T-helper 1 cell treated with Interleukin-12 subunit alpha and Interleukin-12 subunit beta and Interleukin-4 antibody, amounts not matched to agents 30 ng/mL and 1 ng/mL, for 36 hours (primary cell): ENCODE measurements around the gene SRCIN1. TPM values are rescaled to one million over a fixed set of nuclear protein-coding genes. Genes with fewer than 3 reads are reported as not detected.
"Not testable (repeated sequence)": the region's sequence is repeated elsewhere in the genome, so short reads cannot be mapped to it uniquely, and the experiment has no call there.

ENCODE experiments used
- intact Hi-C: fragments of 100-400 bp; cut with micrococcal nuclease; formaldehyde crosslinking; loops from one replicate; pipeline ENCODE4 v1.15.1; 2024
- total RNA-seq: library from RNA; stranded (reverse); gene quantifications from 2 replicates; pipeline ENCODE4 v1.2.3, GENCODE V29; 2022

Gene SRCIN1
- total RNA-seq: 0.42 TPM in 1 of 2 replicates, not detected in the other

DNA sequence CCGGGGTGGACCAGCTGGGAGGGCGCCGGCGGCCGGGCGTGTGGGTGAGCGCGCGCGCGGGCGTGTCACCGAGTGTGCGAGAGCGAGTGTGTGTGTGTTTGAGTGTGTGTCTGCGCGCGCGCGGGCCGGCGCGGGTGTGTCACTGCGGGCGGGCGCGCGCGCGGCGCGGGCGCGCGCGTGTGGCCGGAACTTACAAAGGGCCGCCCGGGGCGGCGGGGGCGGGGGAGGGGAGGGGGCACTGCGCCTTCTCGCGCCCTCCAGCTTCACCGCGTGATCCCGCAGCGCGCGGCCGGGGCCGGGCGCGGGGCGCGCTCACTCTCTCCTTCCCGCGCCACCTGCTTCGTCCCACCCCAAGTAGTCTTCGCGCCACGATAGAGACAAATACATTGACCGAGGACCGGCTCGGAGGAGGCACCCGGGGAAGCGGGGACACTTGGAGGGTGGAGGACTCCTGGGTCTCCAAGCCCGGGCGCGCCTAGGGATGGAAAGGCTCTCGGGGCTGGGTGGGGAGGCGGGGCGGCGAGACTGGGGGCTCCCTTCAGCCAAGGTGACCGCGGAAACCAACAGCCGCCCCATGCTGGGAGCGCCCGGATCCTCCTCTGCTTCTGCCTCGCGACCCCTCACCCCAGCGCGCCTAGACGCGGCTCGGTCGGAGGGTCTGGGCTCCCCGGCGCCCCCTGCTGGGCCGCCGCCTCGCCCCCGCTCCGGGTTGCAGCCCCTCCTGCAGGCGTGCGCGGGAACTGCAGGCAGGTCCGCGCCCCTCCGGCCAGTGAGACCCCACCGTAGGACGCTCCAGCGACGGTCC is at the start of gene SRCIN1:
Gene SRCIN1 (minus strand): TSS at position 112 of the 805 bp plus-strand sequence. CDS start 247 bp downstream, outside the sequence.
- intact Hi-C loops: loop anchor here (1.0 to 2.0 kb wide), 2 partner anchors 48 to 69 kb away; partner anchors contain the start of gene EPOP

DNA sequence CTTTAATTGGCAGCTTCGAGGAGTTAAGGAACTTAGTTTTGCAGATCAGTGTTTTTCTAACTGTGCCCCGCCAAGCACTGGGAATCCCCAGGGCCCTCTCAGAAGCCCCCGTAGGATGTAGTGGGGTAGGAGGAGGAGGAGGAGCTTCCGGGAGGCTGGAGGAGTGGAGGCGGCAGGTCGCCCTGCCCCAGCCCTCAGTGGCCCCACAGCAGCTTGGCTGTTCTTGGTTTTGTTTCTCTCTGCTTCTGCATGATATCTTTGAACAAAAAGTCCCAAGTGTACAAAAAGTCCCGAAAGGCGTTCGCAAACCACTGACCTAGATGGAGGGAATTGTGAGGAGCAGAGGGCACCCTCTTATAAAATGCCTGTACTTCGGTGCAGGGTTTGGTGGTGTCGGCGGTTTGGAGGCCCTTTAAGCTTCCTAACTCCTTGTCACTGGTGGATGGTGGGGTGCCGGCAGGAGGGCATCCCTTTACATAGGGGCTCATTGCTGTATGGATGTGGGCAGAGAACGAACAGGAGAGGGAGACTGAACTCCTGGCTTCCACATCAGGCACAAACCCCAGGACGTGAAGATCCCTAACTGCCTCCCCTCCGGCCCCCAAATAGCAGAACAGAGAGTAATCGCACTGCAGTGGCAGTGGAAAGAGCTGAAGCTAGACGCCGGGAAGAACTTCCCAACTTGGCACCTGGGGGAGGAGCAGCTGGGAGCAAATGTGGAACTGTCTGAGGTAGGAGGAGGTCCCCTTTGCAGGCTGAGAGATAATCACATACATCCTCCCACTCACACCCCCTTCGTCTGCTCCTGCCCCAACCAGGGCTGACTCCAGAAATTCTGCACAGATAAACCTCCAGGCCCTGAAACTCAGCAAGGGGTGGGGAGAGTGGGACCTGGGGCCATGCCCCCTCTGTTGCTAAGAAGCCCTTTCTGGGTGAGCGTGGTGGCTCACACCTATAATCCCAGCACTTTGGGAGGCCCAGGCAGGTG is 49.0 kb upstream of the SRCIN1 start:
- intact Hi-C loops: no loop called here

DNA sequence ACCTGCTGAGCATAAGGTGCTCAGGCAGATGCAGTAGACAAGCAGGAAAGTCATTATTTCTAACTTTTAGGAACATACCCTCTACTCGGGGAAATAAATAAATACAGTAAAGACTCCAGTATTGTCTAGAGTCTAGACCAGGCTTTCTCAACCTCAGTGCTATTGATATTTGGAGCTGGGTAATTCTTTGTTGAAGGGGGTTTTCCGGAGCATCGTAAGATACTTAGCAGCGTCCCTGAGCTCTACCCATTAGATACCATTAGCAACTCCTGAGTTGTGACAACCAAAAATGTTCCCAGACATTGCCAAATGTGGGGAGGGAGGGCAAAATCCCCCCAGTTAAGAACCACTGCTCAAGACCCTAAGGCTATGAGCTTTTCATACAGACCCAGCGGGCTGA is 47.9 kb upstream of the SRCIN1 start:
- intact Hi-C loops: no loop called here

GRCh38 chr17:38653230-38653629 is 47.5 kb upstream of the SRCIN1 start:
- intact Hi-C loops: no loop called here

- intact Hi-C loops: not testable (repeated sequence)
Measured at GRCh38 chr17:38650653-38651173, 45.0 kb upstream of the SRCIN1 start.

DNA sequence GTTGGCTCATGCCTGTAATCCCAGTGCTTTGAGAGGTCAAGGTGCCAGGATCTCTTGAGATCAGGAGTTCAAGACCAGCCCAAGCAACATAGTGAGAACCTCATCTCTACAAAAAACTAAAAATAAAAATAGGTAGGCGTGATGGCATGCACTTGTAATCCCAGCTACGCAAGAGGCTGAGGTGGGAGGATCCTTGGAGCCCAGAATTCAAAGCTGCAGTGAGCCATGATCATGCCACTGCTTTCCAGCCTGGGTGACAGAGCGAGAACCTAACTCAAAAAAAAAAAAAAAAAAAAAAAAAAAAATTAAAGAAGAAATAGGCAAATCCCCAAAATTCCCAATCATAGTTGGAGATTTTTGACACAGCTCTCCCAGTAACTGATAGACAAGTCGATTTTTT is 32.2 kb upstream of the SRCIN1 start:
- intact Hi-C loops: no loop called here

DNA sequence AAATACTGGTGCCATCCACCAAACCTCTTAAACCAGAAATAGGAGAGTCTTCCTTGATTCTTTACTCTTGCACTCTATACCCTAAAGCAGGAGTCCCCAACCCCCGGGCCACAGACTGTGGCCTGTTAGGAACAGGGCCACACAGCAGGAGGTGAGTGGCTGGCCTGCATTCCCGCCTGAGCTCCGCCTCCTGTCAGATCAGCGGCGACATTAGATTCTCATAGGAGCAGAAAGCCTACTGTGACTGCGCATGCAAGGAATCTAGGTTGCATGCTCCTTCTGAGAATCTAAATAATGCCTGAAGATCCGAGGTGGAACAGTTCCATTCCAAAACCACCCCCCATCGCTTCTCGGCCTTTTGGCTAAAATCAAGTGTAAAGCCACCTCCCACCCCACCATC is 30.3 kb upstream of the SRCIN1 start:
- intact Hi-C loops: no loop called here

DNA sequence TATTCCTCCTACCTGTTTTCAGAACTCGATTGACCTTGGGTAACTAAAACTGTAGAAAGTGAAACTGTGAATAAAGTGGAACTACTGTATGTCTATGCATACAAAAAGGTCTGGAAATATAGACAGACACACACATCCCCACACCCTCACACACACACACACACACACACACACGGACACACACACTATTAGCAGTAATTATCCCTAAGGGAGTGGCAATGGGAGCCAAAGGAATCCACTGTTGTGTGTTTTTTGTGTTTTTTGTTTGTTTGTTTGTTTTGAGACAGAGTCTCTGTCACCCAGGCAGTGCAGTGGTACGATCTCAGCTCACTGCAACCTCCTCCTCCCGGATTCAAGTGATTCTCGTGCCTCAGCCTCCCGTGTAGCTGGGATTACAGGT is 26.6 kb upstream of the SRCIN1 start:
- intact Hi-C loops: no loop called here

DNA sequence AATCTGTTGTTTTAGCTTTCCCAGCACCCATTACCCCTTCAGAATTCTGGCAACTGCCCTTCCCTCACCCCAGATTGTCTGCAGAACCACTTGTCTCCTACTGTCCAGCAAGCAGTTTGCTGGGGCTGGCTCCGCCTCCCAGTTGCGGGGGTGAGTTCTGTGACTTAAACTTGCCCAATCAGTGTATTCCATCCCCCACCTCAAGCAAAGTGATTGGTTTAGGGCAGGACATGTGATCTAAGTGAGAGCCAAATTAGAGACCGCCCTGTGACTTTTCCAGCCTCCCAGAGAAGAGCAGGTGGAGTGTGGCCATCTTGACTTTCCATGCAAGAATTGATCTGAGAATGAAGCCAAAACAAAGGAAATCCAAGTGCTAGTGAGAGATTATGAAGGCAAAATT is 22.7 kb upstream of the SRCIN1 start:
- intact Hi-C loops: loop anchor here (5.0 kb wide), 1 partner anchor 36 kb away; no protein-coding TSS in a partner anchor

DNA sequence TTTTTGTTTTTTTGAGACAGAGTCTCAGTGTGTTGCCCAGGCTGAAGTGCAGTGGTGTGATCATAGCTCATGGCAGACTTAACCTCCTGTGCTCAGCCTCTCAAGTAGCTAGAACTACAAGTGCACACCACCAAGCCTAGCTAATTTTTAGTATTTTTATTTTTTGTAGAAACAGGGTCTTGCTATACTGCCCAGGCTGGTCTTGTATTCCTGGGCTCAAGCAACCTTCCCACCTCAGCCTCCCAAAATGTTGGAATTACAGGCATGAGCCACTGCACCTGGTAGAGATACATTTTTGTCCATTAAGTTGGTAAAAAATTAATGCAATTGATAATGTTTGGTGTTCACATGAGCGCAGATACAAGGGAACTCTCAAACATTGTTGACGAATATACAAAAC is 22.2 kb upstream of the SRCIN1 start:
- intact Hi-C loops: loop anchor here (5.0 kb wide), 1 partner anchor 36 kb away; no protein-coding TSS in a partner anchor

DNA sequence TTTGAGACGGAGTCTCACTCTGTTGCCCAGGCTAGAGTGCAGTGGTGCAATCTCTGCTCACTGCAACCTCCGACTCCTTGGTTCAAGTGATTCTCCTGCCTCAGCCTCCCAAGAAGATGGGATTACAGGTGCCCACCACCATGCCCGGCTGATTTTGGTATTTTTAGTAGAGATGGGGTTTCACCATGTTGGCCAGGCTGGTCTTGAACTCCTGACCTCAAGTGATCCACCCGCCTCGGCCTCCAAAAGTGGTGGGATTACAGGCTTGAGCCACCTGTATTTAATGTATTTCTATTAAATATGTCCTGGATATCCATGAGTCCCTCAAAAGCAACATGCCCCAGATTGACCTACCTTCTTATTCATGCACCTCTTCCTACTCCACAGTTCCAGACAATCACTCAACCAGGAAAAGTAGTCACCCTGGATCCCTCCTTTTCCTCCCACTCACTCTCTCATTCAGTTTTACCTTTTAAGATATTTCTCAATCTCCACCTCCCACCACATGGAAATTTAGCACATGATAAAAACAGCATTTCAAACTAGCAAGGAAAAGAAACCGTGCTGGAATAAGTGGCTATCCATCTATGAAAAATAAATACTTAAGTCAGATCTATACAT is 21.0 kb upstream of the SRCIN1 start:
- intact Hi-C loops: loop anchor here (5.0 kb wide), 1 partner anchor 34 kb away; no protein-coding TSS in a partner anchor

DNA sequence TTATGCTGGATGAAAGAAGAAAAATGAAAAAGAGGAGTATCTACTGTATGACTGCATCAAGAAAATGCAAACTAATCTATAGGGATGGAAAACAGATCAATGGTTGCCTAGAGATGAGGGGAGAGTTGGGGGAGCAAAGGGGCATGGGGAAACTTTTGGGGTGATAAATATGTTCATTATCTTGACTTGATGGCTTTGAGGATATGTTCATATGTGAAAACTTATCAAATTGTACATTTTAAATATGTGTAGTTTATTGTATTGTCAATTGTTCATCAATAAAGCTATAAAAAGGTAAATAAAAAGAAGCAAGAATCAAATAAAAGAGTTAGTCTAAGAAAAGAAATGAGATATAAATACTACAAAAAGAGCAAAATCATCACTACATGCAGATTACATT is 19.7 kb upstream of the SRCIN1 start:
- intact Hi-C loops: loop anchor here (5.0 kb wide), 1 partner anchor 33 kb away; no protein-coding TSS in a partner anchor

DNA sequence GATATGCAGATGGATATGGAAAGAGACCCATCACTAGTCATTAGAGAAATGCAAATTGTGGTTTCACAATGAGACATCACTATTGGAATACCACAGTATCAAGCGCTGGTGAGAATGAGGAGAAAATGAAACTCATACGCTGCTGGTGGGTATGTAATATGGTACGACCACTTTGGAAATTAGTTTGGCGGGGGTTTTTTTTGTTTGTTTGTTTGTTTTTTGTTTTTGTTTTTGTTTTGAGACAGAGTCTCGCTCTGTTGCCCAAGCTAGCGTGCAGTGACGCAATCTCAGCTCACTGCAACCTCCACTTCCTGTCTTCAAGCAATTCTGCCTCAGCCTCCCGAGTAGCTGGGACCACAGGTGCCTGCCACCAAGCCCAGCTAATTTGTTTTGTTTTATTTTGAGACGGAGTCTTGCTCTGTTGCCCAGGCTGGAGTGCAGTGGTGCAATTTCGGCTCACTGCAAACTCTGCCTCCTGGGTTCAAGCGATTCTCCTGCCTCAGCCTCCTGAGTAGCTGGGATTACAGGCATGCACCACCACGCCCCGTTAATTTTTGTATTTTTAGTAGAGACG is 19.1 kb upstream of the SRCIN1 start:
- intact Hi-C loops: loop anchor here (5.0 kb wide), 1 partner anchor 33 kb away; no protein-coding TSS in a partner anchor

DNA sequence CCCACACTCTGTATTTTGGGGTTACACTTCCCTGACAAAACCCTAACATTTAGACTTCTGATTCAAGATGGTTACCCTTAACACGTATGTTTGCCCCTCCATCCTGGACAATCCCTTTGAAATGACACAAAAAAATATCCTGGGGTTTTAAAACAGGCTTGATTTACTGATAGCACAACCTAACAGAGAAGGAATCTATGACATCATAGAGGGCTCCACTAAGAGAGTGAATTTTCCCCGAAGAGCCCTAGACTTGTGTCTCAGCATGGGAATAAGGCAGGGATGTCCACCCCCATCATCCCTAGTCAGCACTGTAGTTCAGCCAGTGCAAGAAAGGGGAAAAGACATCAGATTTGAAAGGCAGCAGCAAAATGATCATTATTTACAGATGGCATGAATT is 15.8 kb upstream of the SRCIN1 start:
- intact Hi-C loops: no loop called here

GRCh38 chr17:38620551-38621277 is 15.0 kb upstream of the SRCIN1 start:
- intact Hi-C loops: no loop called here

GRCh38 chr17:38619937-38620550 is 14.3 kb upstream of the SRCIN1 start:
- intact Hi-C loops: no loop called here

GRCh38 chr17:38619451-38619795 is 13.7 kb upstream of the SRCIN1 start:
- intact Hi-C loops: no loop called here

GRCh38 chr17:38617967-38618760 is 12.4 kb upstream of the SRCIN1 start:
- intact Hi-C loops: no loop called here
